NB4 (cell line): ENCODE results near the gene RNF17.

Source experiments
- POLR2A ChIP-seq: IDR thresholded peaks from 2 replicates; pipeline ENCODE4 v1.6.1; 2011; ENCODE audit warnings: mild to moderate bottlenecking; ENCODE audit not compliant: insufficient read length; ENCODE audit errors: extremely low read depth
- TF ChIP-seq, protein P1 (sequence below): IDR thresholded peaks from one replicate; pipeline ENCODE4 v1.5.1; 2012; ENCODE audit warnings: low read depth, low read length

DNA sequence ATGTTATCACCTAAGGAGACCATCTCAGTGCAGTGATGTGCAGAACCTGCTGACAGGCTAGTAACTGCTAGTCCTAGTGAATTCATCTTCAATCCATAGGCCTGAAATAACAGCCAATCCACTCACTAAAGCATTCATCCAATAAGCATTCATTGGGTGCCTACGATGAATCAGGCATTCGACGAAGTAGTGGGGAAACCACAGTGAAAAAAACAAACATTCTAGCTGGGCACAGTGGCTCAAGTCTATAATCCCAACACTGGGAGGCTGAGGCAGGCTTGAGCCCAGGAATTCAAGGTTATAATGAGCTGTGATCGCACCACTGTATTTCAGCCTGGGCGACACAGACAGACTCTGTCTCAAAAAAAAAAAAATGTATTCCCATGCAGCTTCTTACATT, 135.6 kb downstream of the RNF17 start:
- TF ChIP-seq, protein P1, sequence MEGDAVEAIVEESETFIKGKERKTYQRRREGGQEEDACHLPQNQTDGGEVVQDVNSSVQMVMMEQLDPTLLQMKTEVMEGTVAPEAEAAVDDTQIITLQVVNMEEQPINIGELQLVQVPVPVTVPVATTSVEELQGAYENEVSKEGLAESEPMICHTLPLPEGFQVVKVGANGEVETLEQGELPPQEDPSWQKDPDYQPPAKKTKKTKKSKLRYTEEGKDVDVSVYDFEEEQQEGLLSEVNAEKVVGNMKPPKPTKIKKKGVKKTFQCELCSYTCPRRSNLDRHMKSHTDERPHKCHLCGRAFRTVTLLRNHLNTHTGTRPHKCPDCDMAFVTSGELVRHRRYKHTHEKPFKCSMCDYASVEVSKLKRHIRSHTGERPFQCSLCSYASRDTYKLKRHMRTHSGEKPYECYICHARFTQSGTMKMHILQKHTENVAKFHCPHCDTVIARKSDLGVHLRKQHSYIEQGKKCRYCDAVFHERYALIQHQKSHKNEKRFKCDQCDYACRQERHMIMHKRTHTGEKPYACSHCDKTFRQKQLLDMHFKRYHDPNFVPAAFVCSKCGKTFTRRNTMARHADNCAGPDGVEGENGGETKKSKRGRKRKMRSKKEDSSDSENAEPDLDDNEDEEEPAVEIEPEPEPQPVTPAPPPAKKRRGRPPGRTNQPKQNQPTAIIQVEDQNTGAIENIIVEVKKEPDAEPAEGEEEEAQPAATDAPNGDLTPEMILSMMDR, result no peak
- no peak for TF ChIP-seq POLR2A
